GM23338 (cell line): ENCODE data around the gene SORBS2. TPM values are rescaled to one million over a fixed set of nuclear protein-coding genes. Genes with fewer than 3 reads are reported as not detected.

Experiments used
- ATAC-seq: fragments of 200-7000 bp; cut with Tn5 transposase; 3 replicates; pipeline ENCODE4 v1.9.1; 2020
- DNase-seq: peaks from one replicate; pipeline ENCODE4 v3.0.0-alpha.2; 2015; ENCODE audit warnings: low spot score
- H2AFZ ChIP-seq: fragments of 200-600 bp; sonication (generic); 2 replicates; pipeline ENCODE4 v1.8.0; 2016; ENCODE audit warnings: antibody characterized with exemption, mild to moderate bottlenecking, moderate library complexity
- H3F3A ChIP-seq: fragments of 200-600 bp; sonication (generic); replicated peaks from 2 replicates; pipeline ENCODE4 v1.8.0; 2017; ENCODE audit warnings: antibody characterized with exemption, mixed run types, low read depth
- H3K27ac ChIP-seq: fragments of 200-600 bp; sonication (generic); 2 replicates; pipeline ENCODE4 v1.6.1; 2016; ENCODE audit warnings: low read depth
- H3K27me3 ChIP-seq: fragments of 200-600 bp; sonication (generic); 2 replicates; pipeline ENCODE4 v1.8.0; 2016; ENCODE audit warnings: mild to moderate bottlenecking, mixed run types, moderate library complexity; ENCODE audit not compliant: insufficient read depth
- H3K36me3 ChIP-seq: fragments of 200-600 bp; sonication (generic); 2 replicates; pipeline ENCODE4 v1.8.0; 2016; ENCODE audit warnings: mild to moderate bottlenecking; ENCODE audit not compliant: insufficient read depth
- H3K4me1 ChIP-seq: fragments of 200-600 bp; sonication (generic); 2 replicates; pipeline ENCODE4 v1.8.0; 2016; ENCODE audit warnings: mild to moderate bottlenecking, moderate library complexity; ENCODE audit not compliant: insufficient read depth
- H3K4me2 ChIP-seq: fragments of 200-600 bp; sonication (generic); 2 replicates; pipeline ENCODE4 v1.7.1; 2017; ENCODE audit warnings: mixed run types
- H3K4me3 ChIP-seq: fragments of 200-600 bp; sonication (generic); 2 replicates; pipeline ENCODE4 v1.6.1; 2016; ENCODE audit warnings: mixed run types
- H3K79me2 ChIP-seq: fragments of 200-600 bp; sonication (generic); replicated peaks from 2 replicates; pipeline ENCODE4 v1.8.0; 2017; ENCODE audit warnings: mild to moderate bottlenecking; ENCODE audit not compliant: insufficient read depth
- H3K9me2 ChIP-seq: fragments of 200-600 bp; sonication (generic); 2 replicates; pipeline ENCODE4 v1.8.0; 2017; ENCODE audit not compliant: insufficient read depth
- H4K20me1 ChIP-seq: fragments of 200-600 bp; sonication (generic); replicated peaks from 2 replicates; pipeline ENCODE4 v1.8.0; 2017; ENCODE audit warnings: mild to moderate bottlenecking; ENCODE audit not compliant: insufficient read depth
- H3K27ac Mint-ChIP-seq: 2 replicates; pipeline ENCODE4 v1.8.0; 2020; ENCODE audit warnings: inconsistent platforms, mild to moderate bottlenecking, moderate library complexity, mixed read lengths
- H3K27me3 Mint-ChIP-seq: 3 replicates; pipeline ENCODE4 v1.8.0; 2022; ENCODE audit warnings: low read depth, mild to moderate bottlenecking, moderate library complexity, mixed read lengths, inconsistent platforms; ENCODE audit not compliant: insufficient read depth, poor library complexity
- H3K36me3 Mint-ChIP-seq: 3 replicates; pipeline ENCODE4 v1.8.0; 2021; ENCODE audit warnings: low read depth, mild to moderate bottlenecking, inconsistent platforms, moderate library complexity, mixed read lengths
- H3K4me1 Mint-ChIP-seq: 3 replicates; pipeline ENCODE4 v1.8.0; 2020; ENCODE audit warnings: mild to moderate bottlenecking, inconsistent platforms, mixed read lengths
- H3K4me3 Mint-ChIP-seq: 3 replicates; pipeline ENCODE4 v1.8.0; 2021; ENCODE audit warnings: moderate library complexity, mild to moderate bottlenecking, inconsistent platforms, mixed read lengths
- H3K9me3 Mint-ChIP-seq: 3 replicates; pipeline ENCODE4 v1.8.0; 2020; ENCODE audit warnings: moderate library complexity, mild to moderate bottlenecking, inconsistent platforms, mixed read lengths
- CREB1 ChIP-seq: fragments of 250-450 bp; sonication (Bioruptor Pico); IDR thresholded peaks from 2 replicates; pipeline ENCODE4 v1.5.0; 2020; ENCODE audit warnings: low read depth, mild to moderate bottlenecking, moderate library complexity
- EZH2 ChIP-seq: fragments of 200-600 bp; sonication (generic); IDR thresholded peaks from one replicate; pipeline ENCODE4 v1.8.0; 2017; ENCODE audit warnings: antibody characterized with exemption, mild to moderate bottlenecking, low read depth; ENCODE audit not compliant: unreplicated experiment
- EZH2phosphoT487 ChIP-seq: fragments of 200-600 bp; sonication (generic); IDR thresholded peaks from one replicate; pipeline ENCODE4 v1.8.1; 2018; ENCODE audit warnings: antibody characterized with exemption; ENCODE audit not compliant: unreplicated experiment
- JUNB ChIP-seq: IDR thresholded peaks from one replicate; pipeline ENCODE4 v1.6.1; 2016; ENCODE audit warnings: antibody characterized with exemption; ENCODE audit not compliant: unreplicated experiment
- NANOG ChIP-seq: IDR thresholded peaks from 2 replicates; pipeline ENCODE4 v1.6.1; 2016; ENCODE audit warnings: antibody characterized with exemption, borderline replicate concordance
- POLR2AphosphoS5 ChIP-seq: IDR thresholded peaks from 2 replicates; pipeline ENCODE4 v1.6.1; 2016; ENCODE audit warnings: antibody characterized with exemption, low read depth
- REST ChIP-seq: IDR thresholded peaks from one replicate; pipeline ENCODE4 v1.6.1; 2018; ENCODE audit warnings: antibody characterized with exemption; ENCODE audit not compliant: unreplicated experiment
- STAT1 ChIP-seq: IDR thresholded peaks from one replicate; pipeline ENCODE4 v1.6.1; 2016; ENCODE audit warnings: antibody characterized with exemption; ENCODE audit not compliant: unreplicated experiment
- ZNF114 ChIP-seq: fragments of 250-450 bp; sonication (Bioruptor Pico); IDR thresholded peaks from 2 replicates; pipeline ENCODE4 v1.5.0; 2020; ENCODE audit warnings: mild to moderate bottlenecking, moderate library complexity
- ZNF331 ChIP-seq: fragments of 250-450 bp; sonication (Bioruptor Pico); IDR thresholded peaks from 2 replicates; pipeline ENCODE4 v1.5.0; 2020; ENCODE audit warnings: low read depth, mild to moderate bottlenecking, moderate library complexity
- ZNF462 ChIP-seq: fragments of 250-450 bp; sonication (Bioruptor Pico); IDR thresholded peaks from 2 replicates; pipeline ENCODE4 v1.5.0; 2020; ENCODE audit warnings: mild to moderate bottlenecking, moderate library complexity
- polyA plus RNA-seq: library from polyadenylated mRNA; unstranded; fragments of >200 nt; fragmentation: Nextera tagmentation; extraction: Ambion mirVana; gene quantifications from 2 replicates; pipeline ENCODE4 v1.2.1, GENCODE V29; 2016
- total RNA-seq: library from RNA; depleted of rRNA; stranded (reverse); fragments of >200 nt; shearing (Covaris generic); gene quantifications from 2 replicates; pipeline ENCODE4 v1.2.3, GENCODE V29; 2014
- TF ChIP-seq, protein P1 (sequence below), 2 experiments: fragments of 200-600 bp in 1 of 2; sonication (generic) in 1 of 2; conservative IDR thresholded peaks; 2 replicates each; pipeline versions ENCODE4 v1.5.1 to v1.6.1; 2016 to 2017; ENCODE audit warnings: antibody characterized with exemption in 2 of 2, low read depth in 2 of 2, mild to moderate bottlenecking in 2 of 2, moderate library complexity in 1 of 2
- TF ChIP-seq, protein P2 (sequence below): IDR thresholded peaks from 2 replicates; pipeline ENCODE4 v1.6.1; 2016; ENCODE audit warnings: antibody characterized with exemption

Gene SORBS2
- total and polyA plus RNA-seq, 2 experiments from 2014 or later, result 17.8 to 27.6 TPM

- Histone ChIP-seq H3K4me3 (no peak overlapping the region), H3K79me2 (no peaks in the 10 kb centered on the region), H3K27me3 (peaks cover 20% of the 10 kb centered on the region), H4K20me1 (no peaks in the 10 kb centered on the region), H3K36me3 (no peaks in the 10 kb centered on the region), H3K27ac (no peak overlapping the region), H2AFZ (no peak overlapping the region), H3K4me1 (peaks cover 34% of the 10 kb centered on the region), H3K4me2 (no peak overlapping the region), H3F3A (peaks cover 7% of the 10 kb centered on the region; the same call in 1 of the 2 replicates), H3K9me2 (no peaks in the 10 kb centered on the region)
- ATAC-seq (no peak), DNase-seq (no peak)
- Mint-ChIP-seq H3K27ac (no peak overlapping the region), H3K4me1 (peaks cover 41% of the 10 kb centered on the region), H3K9me3 (no peaks in the 10 kb centered on the region; the same call in 1 of the 3 replicates), H3K36me3 (no peaks in the 10 kb centered on the region), H3K4me3 (no peak overlapping the region), H3K27me3 (peaks cover 16% of the 10 kb centered on the region)
- no peak for TF ChIP-seq EZH2
- no peak for TF ChIP-seq REST
- TF ChIP-seq NANOG, result no peak
- no peak for TF ChIP-seq POLR2AphosphoS5
- no peak for TF ChIP-seq ZNF331 (CRISPR knock-in tag)
- TF ChIP-seq STAT1, result no peak
- TF ChIP-seq, protein P1, sequence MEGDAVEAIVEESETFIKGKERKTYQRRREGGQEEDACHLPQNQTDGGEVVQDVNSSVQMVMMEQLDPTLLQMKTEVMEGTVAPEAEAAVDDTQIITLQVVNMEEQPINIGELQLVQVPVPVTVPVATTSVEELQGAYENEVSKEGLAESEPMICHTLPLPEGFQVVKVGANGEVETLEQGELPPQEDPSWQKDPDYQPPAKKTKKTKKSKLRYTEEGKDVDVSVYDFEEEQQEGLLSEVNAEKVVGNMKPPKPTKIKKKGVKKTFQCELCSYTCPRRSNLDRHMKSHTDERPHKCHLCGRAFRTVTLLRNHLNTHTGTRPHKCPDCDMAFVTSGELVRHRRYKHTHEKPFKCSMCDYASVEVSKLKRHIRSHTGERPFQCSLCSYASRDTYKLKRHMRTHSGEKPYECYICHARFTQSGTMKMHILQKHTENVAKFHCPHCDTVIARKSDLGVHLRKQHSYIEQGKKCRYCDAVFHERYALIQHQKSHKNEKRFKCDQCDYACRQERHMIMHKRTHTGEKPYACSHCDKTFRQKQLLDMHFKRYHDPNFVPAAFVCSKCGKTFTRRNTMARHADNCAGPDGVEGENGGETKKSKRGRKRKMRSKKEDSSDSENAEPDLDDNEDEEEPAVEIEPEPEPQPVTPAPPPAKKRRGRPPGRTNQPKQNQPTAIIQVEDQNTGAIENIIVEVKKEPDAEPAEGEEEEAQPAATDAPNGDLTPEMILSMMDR (conservative IDR thresholded peaks at IDR 0.05; ENCODE audit: low read depth in 2 of 2), result no peak
- TF ChIP-seq CREB1 (CRISPR knock-in tag), result no peak
- TF ChIP-seq EZH2phosphoT487, result no peak
- no peak for TF ChIP-seq ZNF114
- TF ChIP-seq JUNB, result no peak
- TF ChIP-seq, protein P2, sequence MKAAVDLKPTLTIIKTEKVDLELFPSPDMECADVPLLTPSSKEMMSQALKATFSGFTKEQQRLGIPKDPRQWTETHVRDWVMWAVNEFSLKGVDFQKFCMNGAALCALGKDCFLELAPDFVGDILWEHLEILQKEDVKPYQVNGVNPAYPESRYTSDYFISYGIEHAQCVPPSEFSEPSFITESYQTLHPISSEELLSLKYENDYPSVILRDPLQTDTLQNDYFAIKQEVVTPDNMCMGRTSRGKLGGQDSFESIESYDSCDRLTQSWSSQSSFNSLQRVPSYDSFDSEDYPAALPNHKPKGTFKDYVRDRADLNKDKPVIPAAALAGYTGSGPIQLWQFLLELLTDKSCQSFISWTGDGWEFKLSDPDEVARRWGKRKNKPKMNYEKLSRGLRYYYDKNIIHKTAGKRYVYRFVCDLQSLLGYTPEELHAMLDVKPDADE, result no peak
- no peak for TF ChIP-seq ZNF462 (CRISPR knock-in tag)
These were observed 228.2 kb downstream of the SORBS2 start for GRCh38 chr4:185583813-185584212.
